Adrenal gland (tissue), 5 donors: ENCODE results near the gene IMMP1L.

Source experiments
- POLR2A ChIP-seq, 2 donors: fragments of 450-650 bp; IDR thresholded peaks; one replicate each; pipeline ENCODE4 v1.6.1; 2017; ENCODE audit warnings: antibody characterized with exemption in 2 of 2, mild to moderate bottlenecking in 2 of 2, moderate library complexity in 1 of 2
- TF ChIP-seq, protein P1 (sequence below), 6 experiments: fragments of 450-650 bp in 4 of 6; fragments of 200-600 bp in 2 of 6; sonication (generic) in 1 of 6; IDR thresholded peaks; 1 replicate in 5 of 6; 2 replicates in 1 of 6; pipeline versions ENCODE4 v1.5.1 to v1.8.0; 2016 to 2021; ENCODE audit warnings: antibody characterized with exemption in 6 of 6, mild to moderate bottlenecking in 2 of 6, moderate library complexity in 1 of 6
- donor health status: DM: no; HTN: no; CAD: no.

DNA sequence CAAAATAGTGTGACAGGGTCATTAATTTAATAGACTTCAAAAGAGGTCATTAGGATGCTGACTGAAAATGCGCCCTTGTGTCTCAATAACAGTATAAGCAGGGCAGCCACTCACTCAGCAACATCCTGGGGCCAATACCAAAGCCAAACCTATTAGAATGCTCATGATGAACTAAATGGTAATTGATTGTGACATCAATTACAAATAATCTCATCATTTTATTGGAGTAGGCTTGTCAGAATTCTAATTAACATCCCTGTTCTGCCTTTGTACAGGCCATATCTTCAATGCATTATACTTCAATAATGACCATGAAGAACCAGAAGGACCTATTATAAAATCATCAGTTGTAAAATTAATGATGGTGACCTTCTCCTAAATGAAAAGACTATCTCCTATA lies 75.6 kb downstream of the IMMP1L start:
- TF ChIP-seq, protein P1, sequence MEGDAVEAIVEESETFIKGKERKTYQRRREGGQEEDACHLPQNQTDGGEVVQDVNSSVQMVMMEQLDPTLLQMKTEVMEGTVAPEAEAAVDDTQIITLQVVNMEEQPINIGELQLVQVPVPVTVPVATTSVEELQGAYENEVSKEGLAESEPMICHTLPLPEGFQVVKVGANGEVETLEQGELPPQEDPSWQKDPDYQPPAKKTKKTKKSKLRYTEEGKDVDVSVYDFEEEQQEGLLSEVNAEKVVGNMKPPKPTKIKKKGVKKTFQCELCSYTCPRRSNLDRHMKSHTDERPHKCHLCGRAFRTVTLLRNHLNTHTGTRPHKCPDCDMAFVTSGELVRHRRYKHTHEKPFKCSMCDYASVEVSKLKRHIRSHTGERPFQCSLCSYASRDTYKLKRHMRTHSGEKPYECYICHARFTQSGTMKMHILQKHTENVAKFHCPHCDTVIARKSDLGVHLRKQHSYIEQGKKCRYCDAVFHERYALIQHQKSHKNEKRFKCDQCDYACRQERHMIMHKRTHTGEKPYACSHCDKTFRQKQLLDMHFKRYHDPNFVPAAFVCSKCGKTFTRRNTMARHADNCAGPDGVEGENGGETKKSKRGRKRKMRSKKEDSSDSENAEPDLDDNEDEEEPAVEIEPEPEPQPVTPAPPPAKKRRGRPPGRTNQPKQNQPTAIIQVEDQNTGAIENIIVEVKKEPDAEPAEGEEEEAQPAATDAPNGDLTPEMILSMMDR (IDR thresholded peaks at IDR 0.05) = no peak
- no peak for TF ChIP-seq POLR2A (IDR thresholded peaks at IDR 0.05)
